H1 (cell line): ENCODE measurements around the gene FOXA2. TPM values are rescaled to one million over a fixed set of nuclear protein-coding genes. Genes with fewer than 3 reads are reported as not detected.

Experiments used
- EZH2 ChIP-seq: fragments of 200-600 bp; sonication (generic); IDR thresholded peaks from 2 replicates; pipeline ENCODE4 v1.7.1; 2012; ENCODE audit warnings: low read depth, mild to moderate bottlenecking, moderate library complexity, low read length, inconsistent platforms; ENCODE audit not compliant: severe bottlenecking
- SP1 ChIP-seq: IDR thresholded peaks from 2 replicates; pipeline ENCODE4 v1.6.1; 2011; ENCODE audit warnings: low read depth, low read length
- polyA plus RNA-seq, 7 experiments: library from polyadenylated mRNA; depleted of rRNA in 3 of 7; stranded (reverse) in 5 of 7; unstranded in 2 of 7; fragments of >200 nt in 5 of 7; fragments of 200-250 nt in 2 of 7; gene quantifications; 1 replicate in 5 of 7; 2 replicates in 1 of 7; 4 replicates in 1 of 7; pipeline versions ENCODE4 v1.2.1 to v1.2.3, GENCODE V29; 2011 to 2013; ENCODE audit warnings: missing spikeins in 2 of 7, mixed read lengths in 2 of 7
- total RNA-seq: library from RNA; stranded (reverse); fragmentation: NEBNext Ultra II Directional; extraction: Animal tissue kit (Norgen Biotek cat#: 25700); gene quantifications from 2 replicates; pipeline ENCODE4 v1.2.1, GENCODE V29; 2021
- TF ChIP-seq, protein P1 (sequence below): fragments of 300-600 bp; sonication (generic); IDR thresholded peaks from 2 replicates; pipeline ENCODE4 v1.7.1; 2012; ENCODE audit warnings: low read length, moderate library complexity, mild to moderate bottlenecking, inconsistent platforms; ENCODE audit not compliant: insufficient replicate concordance
- TF ChIP-seq, protein P2 (sequence below): IDR thresholded peaks from 2 replicates; pipeline ENCODE4 v1.6.1; 2012; ENCODE audit warnings: inconsistent platforms

The FOXA2 gene
- total and polyA plus RNA-seq, 2 of the 8 experiments (the other 6 are each of a cell fraction or from before 2014, with no cell fraction given), result not detected

- TF ChIP-seq, protein P1, sequence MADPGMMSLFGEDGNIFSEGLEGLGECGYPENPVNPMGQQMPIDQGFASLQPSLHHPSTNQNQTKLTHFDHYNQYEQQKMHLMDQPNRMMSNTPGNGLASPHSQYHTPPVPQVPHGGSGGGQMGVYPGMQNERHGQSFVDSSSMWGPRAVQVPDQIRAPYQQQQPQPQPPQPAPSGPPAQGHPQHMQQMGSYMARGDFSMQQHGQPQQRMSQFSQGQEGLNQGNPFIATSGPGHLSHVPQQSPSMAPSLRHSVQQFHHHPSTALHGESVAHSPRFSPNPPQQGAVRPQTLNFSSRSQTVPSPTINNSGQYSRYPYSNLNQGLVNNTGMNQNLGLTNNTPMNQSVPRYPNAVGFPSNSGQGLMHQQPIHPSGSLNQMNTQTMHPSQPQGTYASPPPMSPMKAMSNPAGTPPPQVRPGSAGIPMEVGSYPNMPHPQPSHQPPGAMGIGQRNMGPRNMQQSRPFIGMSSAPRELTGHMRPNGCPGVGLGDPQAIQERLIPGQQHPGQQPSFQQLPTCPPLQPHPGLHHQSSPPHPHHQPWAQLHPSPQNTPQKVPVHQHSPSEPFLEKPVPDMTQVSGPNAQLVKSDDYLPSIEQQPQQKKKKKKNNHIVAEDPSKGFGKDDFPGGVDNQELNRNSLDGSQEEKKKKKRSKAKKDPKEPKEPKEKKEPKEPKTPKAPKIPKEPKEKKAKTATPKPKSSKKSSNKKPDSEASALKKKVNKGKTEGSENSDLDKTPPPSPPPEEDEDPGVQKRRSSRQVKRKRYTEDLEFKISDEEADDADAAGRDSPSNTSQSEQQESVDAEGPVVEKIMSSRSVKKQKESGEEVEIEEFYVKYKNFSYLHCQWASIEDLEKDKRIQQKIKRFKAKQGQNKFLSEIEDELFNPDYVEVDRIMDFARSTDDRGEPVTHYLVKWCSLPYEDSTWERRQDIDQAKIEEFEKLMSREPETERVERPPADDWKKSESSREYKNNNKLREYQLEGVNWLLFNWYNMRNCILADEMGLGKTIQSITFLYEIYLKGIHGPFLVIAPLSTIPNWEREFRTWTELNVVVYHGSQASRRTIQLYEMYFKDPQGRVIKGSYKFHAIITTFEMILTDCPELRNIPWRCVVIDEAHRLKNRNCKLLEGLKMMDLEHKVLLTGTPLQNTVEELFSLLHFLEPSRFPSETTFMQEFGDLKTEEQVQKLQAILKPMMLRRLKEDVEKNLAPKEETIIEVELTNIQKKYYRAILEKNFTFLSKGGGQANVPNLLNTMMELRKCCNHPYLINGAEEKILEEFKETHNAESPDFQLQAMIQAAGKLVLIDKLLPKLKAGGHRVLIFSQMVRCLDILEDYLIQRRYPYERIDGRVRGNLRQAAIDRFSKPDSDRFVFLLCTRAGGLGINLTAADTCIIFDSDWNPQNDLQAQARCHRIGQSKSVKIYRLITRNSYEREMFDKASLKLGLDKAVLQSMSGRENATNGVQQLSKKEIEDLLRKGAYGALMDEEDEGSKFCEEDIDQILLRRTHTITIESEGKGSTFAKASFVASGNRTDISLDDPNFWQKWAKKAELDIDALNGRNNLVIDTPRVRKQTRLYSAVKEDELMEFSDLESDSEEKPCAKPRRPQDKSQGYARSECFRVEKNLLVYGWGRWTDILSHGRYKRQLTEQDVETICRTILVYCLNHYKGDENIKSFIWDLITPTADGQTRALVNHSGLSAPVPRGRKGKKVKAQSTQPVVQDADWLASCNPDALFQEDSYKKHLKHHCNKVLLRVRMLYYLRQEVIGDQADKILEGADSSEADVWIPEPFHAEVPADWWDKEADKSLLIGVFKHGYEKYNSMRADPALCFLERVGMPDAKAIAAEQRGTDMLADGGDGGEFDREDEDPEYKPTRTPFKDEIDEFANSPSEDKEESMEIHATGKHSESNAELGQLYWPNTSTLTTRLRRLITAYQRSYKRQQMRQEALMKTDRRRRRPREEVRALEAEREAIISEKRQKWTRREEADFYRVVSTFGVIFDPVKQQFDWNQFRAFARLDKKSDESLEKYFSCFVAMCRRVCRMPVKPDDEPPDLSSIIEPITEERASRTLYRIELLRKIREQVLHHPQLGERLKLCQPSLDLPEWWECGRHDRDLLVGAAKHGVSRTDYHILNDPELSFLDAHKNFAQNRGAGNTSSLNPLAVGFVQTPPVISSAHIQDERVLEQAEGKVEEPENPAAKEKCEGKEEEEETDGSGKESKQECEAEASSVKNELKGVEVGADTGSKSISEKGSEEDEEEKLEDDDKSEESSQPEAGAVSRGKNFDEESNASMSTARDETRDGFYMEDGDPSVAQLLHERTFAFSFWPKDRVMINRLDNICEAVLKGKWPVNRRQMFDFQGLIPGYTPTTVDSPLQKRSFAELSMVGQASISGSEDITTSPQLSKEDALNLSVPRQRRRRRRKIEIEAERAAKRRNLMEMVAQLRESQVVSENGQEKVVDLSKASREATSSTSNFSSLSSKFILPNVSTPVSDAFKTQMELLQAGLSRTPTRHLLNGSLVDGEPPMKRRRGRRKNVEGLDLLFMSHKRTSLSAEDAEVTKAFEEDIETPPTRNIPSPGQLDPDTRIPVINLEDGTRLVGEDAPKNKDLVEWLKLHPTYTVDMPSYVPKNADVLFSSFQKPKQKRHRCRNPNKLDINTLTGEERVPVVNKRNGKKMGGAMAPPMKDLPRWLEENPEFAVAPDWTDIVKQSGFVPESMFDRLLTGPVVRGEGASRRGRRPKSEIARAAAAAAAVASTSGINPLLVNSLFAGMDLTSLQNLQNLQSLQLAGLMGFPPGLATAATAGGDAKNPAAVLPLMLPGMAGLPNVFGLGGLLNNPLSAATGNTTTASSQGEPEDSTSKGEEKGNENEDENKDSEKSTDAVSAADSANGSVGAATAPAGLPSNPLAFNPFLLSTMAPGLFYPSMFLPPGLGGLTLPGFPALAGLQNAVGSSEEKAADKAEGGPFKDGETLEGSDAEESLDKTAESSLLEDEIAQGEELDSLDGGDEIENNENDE, result no peak
- TF ChIP-seq SP1, result no peak
- no peak for TF ChIP-seq EZH2
- TF ChIP-seq, protein P2, sequence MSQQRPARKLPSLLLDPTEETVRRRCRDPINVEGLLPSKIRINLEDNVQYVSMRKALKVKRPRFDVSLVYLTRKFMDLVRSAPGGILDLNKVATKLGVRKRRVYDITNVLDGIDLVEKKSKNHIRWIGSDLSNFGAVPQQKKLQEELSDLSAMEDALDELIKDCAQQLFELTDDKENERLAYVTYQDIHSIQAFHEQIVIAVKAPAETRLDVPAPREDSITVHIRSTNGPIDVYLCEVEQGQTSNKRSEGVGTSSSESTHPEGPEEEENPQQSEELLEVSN, result no peak
Observed at GRCh38 chr20:22561965-22562577, 22.3 kb downstream of the FOXA2 start (continued).
